CMK (cell line): Measurements from ENCODE around the gene VWF.
"Not testable (repeated sequence)": the region's sequence is repeated elsewhere in the genome, so short reads cannot be mapped to it uniquely, and the experiment has no call there.

Experiments
- DNase-seq: peaks from one replicate; pipeline ENCODE4 v3.0.0-alpha.2; 2010; ENCODE audit warnings: low read depth

VWF gene

DNA sequence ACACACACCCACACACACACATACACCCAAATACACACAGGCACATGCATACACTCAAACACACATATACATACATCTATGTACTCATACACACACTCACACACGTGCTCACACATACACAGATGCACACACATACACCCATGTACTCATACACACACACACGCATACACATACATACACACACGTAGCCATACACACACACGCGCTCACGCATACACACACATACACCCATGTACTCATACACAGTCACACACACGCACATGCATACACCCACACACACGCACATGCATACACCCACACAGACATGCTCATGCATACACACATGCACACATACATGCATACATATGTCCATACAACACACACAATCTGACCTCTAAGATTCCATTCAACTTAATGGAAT, 91.7 kb downstream of the VWF start:
- no peak for DNase-seq

DNA sequence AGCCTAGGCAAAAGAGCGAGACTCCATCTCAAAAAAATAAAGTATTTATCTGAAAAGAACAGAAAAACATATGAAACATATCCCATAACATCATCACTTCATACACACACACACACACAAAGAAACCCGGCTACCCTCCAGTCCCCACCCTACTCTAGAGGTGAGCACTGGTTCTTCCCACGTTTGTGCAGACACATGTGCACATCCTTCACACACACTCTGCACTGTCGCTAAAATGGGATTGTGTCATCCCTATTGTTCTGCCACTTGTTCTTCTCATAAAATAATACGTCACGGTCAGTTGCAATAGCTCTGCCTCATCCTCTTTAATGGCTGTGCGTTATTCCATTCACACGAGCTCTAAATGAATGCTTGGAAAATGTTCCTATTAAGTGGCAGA, 93.5 kb downstream of the VWF start:
- DNase-seq = no peak

DNA sequence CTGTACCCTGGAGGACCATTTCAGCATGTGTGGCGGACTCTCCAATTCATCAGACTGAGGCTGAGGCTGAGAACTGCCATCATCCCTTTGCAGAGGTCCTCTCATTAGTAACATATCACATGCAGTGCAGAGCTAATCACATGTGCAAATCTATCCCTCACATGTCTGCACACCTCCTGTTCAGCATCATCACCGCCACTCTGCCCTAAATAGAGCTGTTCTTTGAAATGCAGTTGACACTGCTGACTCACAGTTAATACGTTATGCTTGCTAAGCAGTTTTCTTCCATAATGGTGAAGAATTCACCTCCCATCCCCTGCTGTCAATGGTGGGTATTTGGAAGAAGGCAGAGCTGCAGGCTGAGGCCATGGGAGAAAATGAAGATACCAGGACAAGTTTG, 94.4 kb downstream of the VWF start:
- no peak for DNase-seq

DNA sequence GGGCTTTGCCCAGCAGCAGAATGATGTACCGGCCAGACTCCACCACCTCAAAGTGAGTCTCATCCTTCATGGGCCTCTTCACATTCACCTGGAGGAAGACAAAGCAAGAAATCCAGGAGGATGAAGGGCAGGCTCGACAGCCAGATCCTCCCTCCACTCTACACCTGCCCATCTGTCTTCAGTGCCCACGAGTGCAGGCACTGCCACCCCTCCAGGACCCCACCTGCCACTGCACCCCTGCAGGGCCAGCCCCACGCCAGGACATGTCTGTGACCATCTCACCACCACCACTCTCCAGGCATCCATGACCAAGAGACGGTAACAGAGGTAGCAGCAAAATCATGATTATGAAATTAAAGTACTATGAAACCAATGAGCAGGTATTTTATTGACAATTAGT, 95.1 kb downstream of the VWF start:
- DNase-seq = no peak

DNA sequence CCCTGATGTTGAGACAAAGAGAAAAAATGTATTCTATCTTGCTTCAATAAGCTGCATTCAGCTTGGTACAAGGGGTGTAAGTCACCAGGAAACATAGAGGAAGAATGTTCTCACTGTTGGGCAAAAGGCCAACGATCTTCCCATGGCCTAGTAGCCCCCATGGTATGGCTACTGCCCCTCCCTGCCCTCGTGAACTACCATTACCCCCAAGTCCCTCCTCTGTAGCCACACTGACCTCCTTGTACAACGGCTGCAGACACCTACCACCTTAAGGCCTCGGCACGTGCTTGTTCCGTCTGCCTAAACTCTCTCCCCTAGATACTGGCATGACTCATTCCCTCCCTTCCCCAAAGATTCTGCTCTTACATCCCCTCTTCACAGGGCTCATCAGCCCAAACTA, 97.5 kb downstream of the VWF start:
- no peak for DNase-seq

DNA sequence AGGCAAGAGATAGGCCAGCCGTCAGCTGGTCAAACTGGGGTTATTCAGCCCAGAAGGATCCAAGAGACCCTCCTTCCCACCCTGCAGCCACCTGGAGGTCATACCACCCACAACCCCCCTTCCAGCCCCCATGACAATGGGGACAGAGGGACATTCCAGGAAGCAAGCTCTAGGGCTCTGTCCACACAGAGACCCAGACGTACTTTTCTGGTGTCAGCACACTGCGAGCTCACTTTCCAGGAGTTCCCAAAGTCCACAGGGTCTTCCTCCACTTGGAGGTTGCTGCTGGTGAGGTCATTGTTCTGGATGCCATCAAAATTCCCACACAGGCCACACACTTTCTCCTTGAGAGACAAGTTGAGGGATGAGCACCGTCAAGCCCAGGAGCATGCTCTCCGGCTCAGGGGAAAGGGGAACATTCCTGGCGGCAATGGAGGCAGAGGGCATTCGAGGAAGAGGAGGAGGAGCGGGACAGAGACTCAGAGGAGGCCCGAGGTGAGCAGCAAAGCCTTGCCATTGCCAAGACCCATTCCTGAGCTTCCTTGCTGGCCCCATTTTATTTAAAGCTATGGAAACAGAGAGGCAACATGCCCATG, 98.7 kb downstream of the VWF start:
- DNase-seq = not testable (repeated sequence)

DNA sequence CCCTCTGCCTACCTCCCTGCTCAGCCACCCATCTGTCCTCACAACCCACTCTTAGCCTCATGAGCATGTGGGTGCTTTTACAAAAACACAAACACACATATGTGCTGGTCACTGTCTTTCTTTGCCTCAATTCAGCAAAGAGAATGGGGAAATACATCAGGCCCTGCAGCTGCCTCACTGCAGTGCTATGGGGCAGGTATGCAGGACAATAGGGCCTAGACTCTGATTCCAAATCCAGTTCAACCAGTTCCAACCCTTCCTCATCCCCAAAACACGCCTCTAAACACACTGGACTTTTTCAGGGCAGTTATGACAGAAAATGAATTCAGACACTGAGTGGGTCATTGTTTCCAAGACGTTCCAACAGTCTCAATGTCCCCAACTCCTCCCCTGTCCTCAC, 100.4 kb downstream of the VWF start:
- DNase-seq = not testable (repeated sequence)

DNA sequence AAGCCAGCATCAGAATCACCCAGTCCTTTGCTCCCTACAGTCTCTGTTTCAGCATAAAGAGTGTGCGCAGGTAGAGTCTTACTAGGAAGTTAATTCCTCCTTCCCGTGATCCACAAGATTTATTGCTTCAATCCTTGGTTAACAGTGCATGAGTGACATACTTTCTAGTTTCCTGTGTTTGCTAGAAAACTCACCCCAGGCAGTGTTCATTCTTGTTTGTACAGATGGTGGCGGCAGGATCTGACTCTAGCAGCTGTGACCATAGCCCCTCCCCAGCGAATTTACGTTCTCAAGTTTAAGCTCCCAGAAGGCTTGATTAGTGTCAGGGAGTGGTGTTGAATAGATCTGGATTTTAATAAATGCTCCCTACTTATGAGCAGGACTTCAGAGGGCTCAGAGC, 103.5 kb downstream of the VWF start:
- DNase-seq = no peak

DNA sequence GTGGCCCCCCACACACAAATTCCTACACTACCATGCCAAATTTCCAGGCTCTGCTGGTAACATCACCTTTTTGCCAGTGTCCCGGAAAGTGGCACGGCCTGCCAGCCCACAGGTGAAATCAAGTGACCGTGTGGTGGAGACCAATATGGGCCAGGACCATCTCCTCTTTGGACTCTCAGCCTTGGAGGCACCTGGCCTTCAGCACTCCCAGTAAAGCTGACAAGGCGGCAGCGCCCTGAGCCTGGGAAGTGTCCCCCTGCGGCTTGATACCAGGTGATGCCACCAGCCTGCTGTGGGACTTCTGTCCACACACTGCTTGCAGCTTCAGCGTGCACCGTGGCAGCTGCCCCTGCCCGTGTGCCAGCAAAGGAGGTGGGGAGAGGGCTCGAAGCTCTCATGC, 104.0 kb downstream of the VWF start:
- DNase-seq = not testable (repeated sequence)

DNA sequence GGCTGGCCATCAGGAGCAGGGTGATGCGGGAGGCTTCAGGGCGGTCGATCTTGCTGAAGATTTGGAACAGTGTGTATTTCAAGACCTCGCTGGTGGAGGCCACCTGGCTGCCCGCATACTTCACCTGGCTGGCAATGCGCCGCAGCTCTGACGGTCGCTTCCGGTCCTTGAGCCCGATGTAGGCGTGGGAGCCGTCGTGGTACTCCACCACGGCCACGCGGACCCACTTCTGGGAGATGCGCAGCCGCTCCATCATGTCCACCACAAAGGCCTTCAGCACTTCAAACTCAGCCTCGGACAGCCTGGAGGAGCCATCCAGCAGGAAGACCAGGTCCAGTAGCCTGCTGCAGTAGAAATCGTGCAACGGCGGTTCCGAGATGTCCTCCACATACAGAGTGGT, 105.2 kb downstream of the VWF start:
- DNase-seq = not testable (repeated sequence)

DNA sequence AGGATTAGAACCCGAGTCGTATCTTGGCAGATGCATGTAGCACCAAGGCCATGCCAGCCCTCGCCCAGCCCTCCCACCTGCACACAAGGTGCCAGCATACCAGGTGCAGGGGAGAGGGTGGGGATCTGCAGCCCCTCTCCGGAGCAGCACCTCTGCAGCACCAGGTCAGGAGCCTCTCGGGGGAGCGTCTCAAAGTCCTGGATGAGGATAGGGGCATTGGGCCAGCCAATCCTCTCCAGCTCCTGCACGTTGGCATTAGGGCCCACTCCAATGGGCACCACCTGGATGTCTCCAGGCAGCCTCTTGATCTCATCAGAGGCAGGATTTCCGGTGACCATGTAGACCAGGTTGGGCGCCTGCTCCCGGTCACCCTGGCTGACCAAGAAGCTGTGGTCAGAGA, 106.2 kb downstream of the VWF start:
- DNase-seq = no peak

DNA sequence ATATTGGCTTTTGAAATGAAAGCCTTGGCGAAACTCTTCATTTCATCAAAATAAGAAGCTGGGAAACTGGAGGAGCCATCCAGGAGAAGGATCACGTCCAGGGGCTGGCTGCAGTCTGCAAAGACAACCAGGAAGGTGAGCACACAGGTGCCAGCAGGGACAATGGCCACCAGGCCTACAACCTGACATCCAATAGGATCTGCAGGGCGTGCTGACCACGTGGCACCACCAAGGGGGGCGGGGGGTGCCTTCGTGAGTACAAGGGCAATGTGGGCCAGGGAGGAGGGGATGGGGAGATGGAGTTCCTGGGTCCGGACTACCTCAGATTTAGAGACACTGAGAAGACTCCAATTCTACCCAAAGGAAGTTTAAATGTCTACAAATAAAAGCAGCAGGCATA, 107.7 kb downstream of the VWF start:
- no peak for DNase-seq

DNA sequence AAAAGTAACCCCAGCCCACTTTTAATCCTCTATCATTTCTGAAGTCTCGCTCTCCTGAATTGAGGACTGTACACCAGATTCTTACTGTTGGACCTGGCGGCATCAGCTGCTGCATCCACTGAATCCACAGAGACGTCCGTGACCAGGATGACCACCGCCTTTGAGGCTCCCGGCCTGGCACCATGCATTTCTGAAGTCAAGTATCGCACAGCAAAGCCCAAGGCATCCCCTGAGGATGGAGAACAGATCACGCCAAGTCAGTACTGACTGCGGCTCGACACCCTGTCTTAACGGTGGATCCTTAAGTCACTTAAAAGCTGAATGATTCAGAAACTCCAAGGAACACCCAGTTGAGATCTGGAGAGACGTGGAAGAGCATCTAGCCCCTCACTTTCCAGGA, 108.5 kb downstream of the VWF start:
- DNase-seq = not testable (repeated sequence)

DNA sequence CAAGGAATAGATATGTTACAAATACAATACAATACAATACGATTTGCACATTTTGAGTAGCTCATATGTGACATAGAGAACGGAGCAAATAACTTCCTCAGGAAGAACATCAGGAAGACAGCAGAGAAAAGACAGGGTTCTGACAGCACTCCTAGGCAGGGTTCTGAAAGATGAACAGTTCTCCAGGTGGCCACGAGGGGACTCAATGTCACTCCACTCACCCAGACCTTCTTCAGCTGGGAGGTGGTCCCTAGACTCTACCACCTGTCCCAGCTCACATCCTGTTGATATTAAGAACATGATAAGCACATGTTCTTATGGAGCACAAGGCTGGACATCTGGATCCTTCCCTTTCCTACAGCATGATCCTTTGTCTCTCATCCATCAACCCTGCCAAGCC, 109.2 kb downstream of the VWF start:
- not testable (repeated sequence) for DNase-seq

DNA sequence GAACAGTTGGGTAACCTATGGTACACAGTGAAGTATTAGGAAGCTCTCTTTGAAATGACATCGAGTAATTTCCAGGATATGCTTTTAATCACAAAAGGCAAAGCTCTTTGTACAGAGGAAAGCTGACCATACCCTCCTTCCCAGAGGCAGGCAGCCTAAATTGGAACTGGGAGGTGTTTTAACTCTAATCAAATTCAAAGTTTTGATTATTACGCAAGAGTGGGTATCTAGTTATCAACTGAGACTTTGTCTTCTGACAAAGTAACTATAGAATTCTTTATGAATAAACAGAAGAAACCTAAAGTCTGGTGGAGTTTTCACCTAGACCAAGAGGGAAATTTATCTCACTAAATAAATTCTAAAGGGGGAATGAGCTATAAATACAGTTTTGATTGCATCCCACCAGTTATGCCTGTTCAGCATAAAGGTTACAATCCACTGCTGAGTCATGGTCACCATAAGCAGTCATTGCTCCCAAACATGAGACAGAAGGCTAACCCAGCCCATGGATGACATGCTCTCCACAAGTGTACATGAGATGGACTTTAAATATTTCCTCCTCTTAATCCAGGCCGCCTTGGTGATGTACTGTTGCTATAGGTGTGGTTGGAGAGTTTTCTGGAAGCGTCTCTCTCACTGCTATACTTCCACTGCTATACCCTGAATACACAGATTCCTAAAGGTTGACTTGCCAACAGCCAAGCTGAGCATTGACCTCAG, 113.7 kb downstream of the VWF start:
- DNase-seq = not testable (repeated sequence)

DNA sequence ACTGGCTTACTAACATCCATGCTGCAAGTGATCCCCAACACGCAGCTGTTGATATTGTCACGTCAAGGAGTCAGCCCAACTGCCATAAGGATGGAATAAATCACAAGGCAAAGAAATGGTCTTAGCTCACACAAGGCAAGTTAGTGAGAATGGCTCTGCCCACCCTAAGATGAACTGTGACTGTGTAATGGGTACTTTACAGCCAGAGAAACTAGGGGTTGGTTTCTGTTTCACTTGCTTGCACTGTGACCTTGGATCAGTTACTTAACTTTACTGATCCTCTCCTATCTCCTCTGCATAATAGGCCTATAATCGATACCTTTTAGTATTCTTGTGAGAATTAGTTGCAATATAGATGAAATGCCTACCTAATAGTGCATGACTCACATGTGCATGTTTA, 127.2 kb downstream of the VWF start:
- no peak for DNase-seq

DNA sequence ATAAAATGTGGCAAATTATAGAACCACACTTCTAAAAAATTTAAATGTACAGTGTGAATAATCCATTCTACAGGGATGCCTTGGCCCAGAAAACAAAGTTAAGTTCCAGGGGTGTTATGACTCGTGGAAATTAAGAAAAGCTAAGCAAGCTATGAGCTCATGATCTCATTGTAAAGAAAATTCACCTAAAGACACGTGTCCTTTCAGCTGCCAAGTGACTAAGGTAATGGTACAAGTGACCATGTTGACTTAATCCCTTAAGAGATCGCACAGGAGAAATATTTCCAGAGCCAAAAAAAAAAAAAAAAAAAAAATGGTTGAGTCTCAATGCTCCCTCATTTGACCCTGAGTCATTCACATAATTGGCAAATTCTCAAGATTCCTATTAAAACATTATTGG, 128.0 kb downstream of the VWF start:
- DNase-seq = no peak

DNA sequence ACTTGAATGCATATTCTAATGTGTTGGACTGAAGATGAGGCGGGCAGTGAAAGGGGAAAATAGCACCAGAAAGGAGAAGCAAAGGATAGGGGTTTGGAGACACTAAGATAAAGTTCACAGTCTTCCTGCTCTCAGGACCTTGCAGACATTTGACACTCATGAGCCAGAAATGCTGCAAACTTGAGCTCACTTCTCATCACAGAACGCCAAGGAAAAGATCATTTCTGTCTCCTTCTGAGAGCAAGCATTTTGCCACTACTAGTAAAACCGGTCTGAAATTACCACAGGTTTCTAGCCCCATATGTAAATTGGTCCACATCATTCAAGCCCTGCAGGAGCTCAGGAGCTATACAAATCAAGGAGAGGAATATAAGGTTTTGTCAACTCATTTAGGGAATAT, 134.8 kb downstream of the VWF start:
- DNase-seq = no peak

DNA sequence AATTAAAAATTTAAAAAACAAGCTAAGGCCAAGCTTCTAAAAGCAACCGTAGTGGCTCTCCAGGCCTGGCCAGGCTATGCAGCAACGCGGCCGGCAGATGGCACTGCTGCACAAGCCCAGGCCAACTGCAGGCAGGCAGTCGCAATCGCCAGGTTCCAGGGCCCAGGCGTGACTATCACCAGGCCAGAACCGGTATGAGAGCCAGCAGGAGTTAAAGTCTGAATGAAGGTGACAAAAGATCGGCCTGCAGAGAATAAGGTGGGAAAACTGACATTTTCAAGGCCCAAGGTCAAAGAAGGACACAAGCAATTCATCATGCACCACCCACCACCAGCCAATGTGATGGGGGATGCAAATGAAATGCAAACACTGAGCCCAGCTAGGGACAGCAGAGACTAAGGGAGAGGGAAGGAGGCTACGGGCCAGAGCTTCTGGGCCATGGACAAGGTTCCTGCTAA, 135.8 kb downstream of the VWF start:
- no peak for DNase-seq

DNA sequence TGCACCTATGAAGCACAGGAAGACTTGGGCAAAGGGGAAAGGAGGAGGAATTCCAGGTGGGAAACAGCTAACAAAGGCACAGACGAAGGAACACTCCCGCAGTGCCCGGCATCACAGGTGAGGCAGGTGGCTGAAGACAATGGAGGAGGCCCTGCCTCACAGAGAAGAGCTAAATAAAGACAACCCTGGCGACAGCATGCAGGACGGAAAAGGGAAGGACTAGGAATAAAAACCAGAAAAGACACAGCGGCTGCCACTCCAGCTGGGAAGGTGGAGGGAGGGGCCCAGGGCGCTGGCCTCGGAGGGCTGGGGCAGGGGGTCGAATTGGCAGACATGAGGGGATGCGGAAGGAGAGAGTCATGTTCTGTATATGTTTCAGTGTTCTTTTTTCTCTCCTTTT, 136.4 kb downstream of the VWF start:
- DNase-seq = no peak

DNA sequence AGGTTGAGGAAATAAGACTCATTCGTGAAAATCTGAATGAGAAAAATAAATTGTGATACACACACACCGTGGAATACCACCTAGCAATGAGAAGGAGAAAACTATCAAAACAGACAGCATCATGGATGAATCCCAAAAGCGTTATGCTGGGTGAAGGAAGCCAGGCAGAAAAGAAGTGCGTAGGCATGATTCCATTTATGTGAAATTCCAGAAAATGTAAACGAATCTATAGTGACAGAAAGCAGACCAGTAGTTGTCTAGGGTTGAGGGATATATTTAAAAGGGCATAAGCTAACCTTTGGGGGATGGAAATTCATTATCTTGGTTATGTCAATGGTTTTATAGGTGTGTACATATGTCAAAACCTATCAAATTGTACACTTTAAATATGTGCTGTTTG, 136.9 kb downstream of the VWF start:
- DNase-seq = no peak

DNA sequence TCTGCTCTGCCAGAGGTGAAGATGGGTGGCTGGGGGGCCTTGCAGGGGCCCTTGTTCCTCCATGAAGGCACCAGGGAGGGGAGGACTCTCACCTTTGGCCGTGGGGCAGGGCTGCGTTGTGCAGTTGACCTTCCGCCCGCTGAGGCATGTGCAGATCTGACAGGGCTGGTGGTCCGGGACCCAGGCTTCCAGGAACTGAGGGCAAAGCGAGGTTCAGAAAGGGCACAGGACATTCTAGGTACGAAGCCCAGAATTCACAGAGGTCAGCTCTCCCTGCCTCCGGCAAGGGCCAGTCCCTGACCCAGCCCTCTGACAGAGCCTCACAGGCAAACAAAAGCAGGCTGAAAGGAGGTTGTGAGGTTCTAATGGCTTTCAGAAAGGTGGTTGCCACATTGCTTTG, 139.0 kb downstream of the VWF start:
- DNase-seq = no peak

DNA sequence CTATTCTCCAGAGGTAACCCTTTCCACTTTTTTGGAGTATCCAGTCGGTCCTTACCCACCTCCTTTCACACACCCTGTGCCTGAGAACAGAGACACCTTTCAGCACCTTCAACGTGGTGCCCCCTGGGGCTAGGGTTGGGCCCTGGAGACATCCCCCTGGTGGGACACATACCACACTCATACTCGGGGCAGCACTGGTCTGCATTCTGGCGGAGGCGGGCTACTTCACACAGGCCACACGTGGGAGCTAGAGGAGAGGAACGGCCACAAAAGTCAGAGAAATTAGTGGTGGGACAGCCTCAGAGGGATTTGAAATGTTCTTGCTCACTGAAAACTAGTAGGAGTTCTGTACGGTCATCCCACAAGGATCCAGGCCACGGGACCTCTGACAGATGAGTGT, 139.6 kb downstream of the VWF start:
- no peak for DNase-seq

DNA sequence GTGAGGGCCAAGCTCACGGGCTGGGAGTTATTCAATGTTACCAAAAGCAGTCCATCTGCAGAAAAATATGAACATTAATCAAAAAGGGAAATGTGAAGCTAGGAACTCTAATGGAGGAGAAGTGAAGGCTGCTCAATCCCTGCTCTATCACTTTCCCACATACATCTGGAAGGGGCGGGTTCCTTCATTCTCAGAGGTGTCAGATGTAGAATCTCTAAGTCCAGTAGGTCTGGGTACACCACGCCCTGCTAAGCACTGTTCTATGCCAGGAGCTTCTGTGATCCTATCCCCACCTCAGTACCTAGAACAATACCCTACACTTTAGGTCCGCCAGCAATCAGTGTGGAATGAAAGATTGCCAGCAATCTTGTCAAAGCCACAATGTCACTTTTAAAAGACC, 142.4 kb downstream of the VWF start:
- no peak for DNase-seq
